CD14-positive monocyte (primary cell): ENCODE data around the gene AFF2. TPM values are rescaled to one million over a fixed set of nuclear protein-coding genes. Genes with fewer than 3 reads are reported as not detected.

Source experiments
- DNase-seq, 3 donors: peaks; one replicate each; pipeline ENCODE4 v3.0.0-alpha.2; 2011 to 2022
- H2AFZ ChIP-seq: 2 replicates; pipeline ENCODE4 v1.6.0; 2012; ENCODE audit warnings: mild to moderate bottlenecking, low read depth, low read length, inconsistent platforms; ENCODE audit not compliant: insufficient read depth, poor library complexity, severe bottlenecking
- H3K27ac ChIP-seq, 2 donors: 1 replicate in 1 of 2; 2 replicates in 1 of 2; pipeline ENCODE4 v1.5.1; 2012 to 2013; ENCODE audit warnings: low read length in 2 of 2, control low read depth in 1 of 2, inconsistent platforms in 1 of 2, low read depth in 1 of 2, mild to moderate bottlenecking in 1 of 2
- H3K27me3 ChIP-seq, 2 donors: one replicate each; pipeline versions ENCODE4 v1.6.0 to v1.6.1; 2011 to 2013; ENCODE audit warnings: low read length in 2 of 2; ENCODE audit not compliant: control insufficient read depth in 2 of 2, insufficient read depth in 2 of 2
- H3K36me3 ChIP-seq, 2 donors: replicated peaks in 1 of 2; 1 replicate in 1 of 2; 2 replicates in 1 of 2; pipeline versions ENCODE4 v1.5.1 to v1.6.1; 2012 to 2013; ENCODE audit warnings: low read length in 2 of 2, control low read depth in 1 of 2, inconsistent platforms in 1 of 2, mild to moderate bottlenecking in 1 of 2; ENCODE audit not compliant: insufficient read depth in 2 of 2, control insufficient read depth in 1 of 2
- H3K4me1 ChIP-seq, 2 donors: 1 replicate in 1 of 2; 2 replicates in 1 of 2; pipeline versions ENCODE4 v1.5.1 to v1.6.1; 2012 to 2013; ENCODE audit warnings: low read length in 2 of 2, control low read depth in 1 of 2, inconsistent platforms in 1 of 2, mild to moderate bottlenecking in 1 of 2, moderate library complexity in 1 of 2; ENCODE audit not compliant: insufficient read depth in 2 of 2, control insufficient read depth in 1 of 2
- H3K4me2 ChIP-seq: replicated peaks from 2 replicates; pipeline ENCODE3; 2012; ENCODE audit warnings: low read length, moderate library complexity, mild to moderate bottlenecking; ENCODE audit not compliant: poor library complexity, severe bottlenecking; ENCODE audit errors: extremely low read depth
- H3K4me3 ChIP-seq, 3 experiments: fragments of 200-600 bp in 1 of 3; sonication (generic) in 1 of 3; replicated peaks in 1 of 3; 1 replicate in 2 of 3; 2 replicates in 1 of 3; pipeline ENCODE4 v1.5.1; 2011 to 2013; ENCODE audit warnings: low read length in 3 of 3, mild to moderate bottlenecking in 3 of 3, control low read depth in 2 of 3, low read depth in 2 of 3, inconsistent platforms in 1 of 3, moderate library complexity in 1 of 3
- H3K79me2 ChIP-seq: 2 replicates; pipeline ENCODE4 v1.6.0; 2012; ENCODE audit warnings: mild to moderate bottlenecking, control low read depth, inconsistent platforms, low read length, moderate library complexity; ENCODE audit not compliant: insufficient read depth
- H3K9ac ChIP-seq: 2 replicates; pipeline ENCODE4 v1.6.0; 2017; ENCODE audit warnings: low read length, mild to moderate bottlenecking; ENCODE audit not compliant: insufficient read depth, poor library complexity, severe bottlenecking
- H3K9me3 ChIP-seq, 2 donors: replicated peaks in 1 of 2; 1 replicate in 1 of 2; 2 replicates in 1 of 2; pipeline versions ENCODE4 v1.5.1 to v1.6.1; 2012 to 2013; ENCODE audit warnings: low read length in 2 of 2, control low read depth in 1 of 2; ENCODE audit not compliant: control insufficient read depth in 1 of 2, insufficient read depth in 1 of 2
- H4K20me1 ChIP-seq: 2 replicates; pipeline ENCODE4 v1.6.0; 2012; ENCODE audit warnings: mild to moderate bottlenecking, low read length, control low read depth, moderate library complexity; ENCODE audit not compliant: insufficient read depth
- H3K27ac Mint-ChIP-seq, 7 donors: one replicate each; pipeline ENCODE4 v1.8.0; 2020; ENCODE audit warnings: mild to moderate bottlenecking in 7 of 7, mixed read lengths in 7 of 7, moderate library complexity in 6 of 7, inconsistent platforms in 2 of 7
- H3K27me3 Mint-ChIP-seq, 3 donors: one replicate each; pipeline ENCODE4 v1.8.0; 2021 to 2022; ENCODE audit warnings: low read depth in 3 of 3, mild to moderate bottlenecking in 3 of 3, mixed read lengths in 3 of 3, moderate library complexity in 3 of 3, inconsistent platforms in 1 of 3
- H3K36me3 Mint-ChIP-seq, 2 donors: one replicate each; pipeline ENCODE4 v1.8.0; 2020; ENCODE audit warnings: mixed read lengths in 2 of 2, inconsistent platforms in 1 of 2, mild to moderate bottlenecking in 1 of 2
- H3K4me1 Mint-ChIP-seq: one replicate; pipeline ENCODE4 v1.8.0; 2020; ENCODE audit warnings: mild to moderate bottlenecking, mixed read lengths
- H3K4me3 Mint-ChIP-seq, 2 donors: one replicate each; pipeline ENCODE4 v1.8.0; 2020; ENCODE audit warnings: mild to moderate bottlenecking in 2 of 2, mixed read lengths in 2 of 2, moderate library complexity in 1 of 2
- H3K9me3 Mint-ChIP-seq, 7 donors: one replicate each; pipeline ENCODE4 v1.8.0; 2020 to 2022; ENCODE audit warnings: mixed read lengths in 7 of 7, mild to moderate bottlenecking in 6 of 7, moderate library complexity in 6 of 7, inconsistent platforms in 2 of 7
- WGBS: methylation state at CpG from one replicate; pipeline ENCODE4 v1.1.5; 2013; ENCODE audit warnings: missing lambda C conversion rate; ENCODE audit not compliant: insufficient coverage; 5-methylcytosine and 5-hydroxymethylcytosine counted together
- intact Hi-C, 2 donors: fragments of 100-400 bp; cut with micrococcal nuclease; formaldehyde crosslinking; loops; one replicate each; pipeline versions ENCODE4 v1.15.0 to v1.15.1; 2023
- polyA plus RNA-seq, 3 donors: library from polyadenylated mRNA; depleted of rRNA in 1 of 3; unstranded in 2 of 3; stranded (reverse) in 1 of 3; fragments of 300-500 nt in 2 of 3; fragments of >200 nt in 1 of 3; fragmentation: Illumina TruSeq in 2 of 3; gene quantifications; 1 replicate in 2 of 3; 2 replicates in 1 of 3; pipeline ENCODE4 v1.2.3, GENCODE V29; 2012 to 2021
- TF ChIP-seq, protein P1 (sequence below): fragments of 200-600 bp; IDR thresholded peaks from one replicate; pipeline ENCODE4 v1.8.0; 2022; ENCODE audit warnings: antibody characterized with exemption, mild to moderate bottlenecking

Gene AFF2
- polyA plus RNA-seq, 3 donors, result 0.07 to 1.1 (median 0.70) TPM

DNA sequence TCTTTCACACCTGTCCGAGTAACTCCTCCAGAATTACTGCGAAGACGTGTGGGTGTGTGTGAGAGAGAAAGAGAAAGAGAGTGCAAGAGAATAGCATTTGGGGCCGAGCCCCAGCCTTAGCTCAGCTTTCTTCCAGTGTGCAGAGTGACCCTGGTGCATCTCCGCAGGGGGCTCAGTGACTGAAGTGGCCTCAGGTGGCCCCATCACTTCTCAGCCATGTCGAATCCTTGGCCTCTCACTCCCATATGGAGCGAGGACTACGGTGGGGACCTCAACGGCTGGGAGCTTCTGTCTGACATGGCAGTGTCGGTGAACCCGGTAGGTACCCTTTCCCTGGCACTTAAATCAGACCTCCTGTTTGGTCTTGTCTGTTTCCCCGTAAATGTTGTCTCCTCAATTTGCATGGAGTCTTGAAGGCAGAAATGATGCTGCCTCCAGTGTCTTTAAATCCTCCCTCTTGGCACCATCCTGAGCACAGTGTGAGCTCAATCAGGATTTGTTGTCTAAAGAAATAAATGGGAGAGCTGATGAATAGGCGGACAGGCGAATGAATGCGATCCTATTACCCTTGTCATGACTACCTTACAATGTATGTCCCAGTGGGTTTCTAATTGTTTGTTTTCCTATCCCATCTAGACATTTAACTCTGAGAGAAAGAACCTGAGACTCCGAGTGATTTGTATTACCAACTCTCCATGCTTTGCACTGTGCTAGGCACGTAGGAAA is 305.9 kb downstream of the AFF2 start:
- DNase-seq, result no peak
- Histone ChIP-seq H3K4me3 (no peak overlapping the region), H3K27me3 (no peaks in the 10 kb centered on the region), H3K9ac (no peak overlapping the region), H3K4me1 (peaks cover 0 to 4% of the 10 kb centered on the region in 2 donors), H3K4me2 (no peak overlapping the region), H4K20me1 (no peaks in the 10 kb centered on the region), H3K36me3 (no peaks in the 10 kb centered on the region), H3K27ac (no peak overlapping the region), H2AFZ (no peak overlapping the region), H3K79me2 (no peaks in the 10 kb centered on the region), H3K9me3 (no peaks in the 10 kb centered on the region)
- 83% methylated on average over 1 of the region's 17 CpGs for WGBS
- TF ChIP-seq, protein P1, sequence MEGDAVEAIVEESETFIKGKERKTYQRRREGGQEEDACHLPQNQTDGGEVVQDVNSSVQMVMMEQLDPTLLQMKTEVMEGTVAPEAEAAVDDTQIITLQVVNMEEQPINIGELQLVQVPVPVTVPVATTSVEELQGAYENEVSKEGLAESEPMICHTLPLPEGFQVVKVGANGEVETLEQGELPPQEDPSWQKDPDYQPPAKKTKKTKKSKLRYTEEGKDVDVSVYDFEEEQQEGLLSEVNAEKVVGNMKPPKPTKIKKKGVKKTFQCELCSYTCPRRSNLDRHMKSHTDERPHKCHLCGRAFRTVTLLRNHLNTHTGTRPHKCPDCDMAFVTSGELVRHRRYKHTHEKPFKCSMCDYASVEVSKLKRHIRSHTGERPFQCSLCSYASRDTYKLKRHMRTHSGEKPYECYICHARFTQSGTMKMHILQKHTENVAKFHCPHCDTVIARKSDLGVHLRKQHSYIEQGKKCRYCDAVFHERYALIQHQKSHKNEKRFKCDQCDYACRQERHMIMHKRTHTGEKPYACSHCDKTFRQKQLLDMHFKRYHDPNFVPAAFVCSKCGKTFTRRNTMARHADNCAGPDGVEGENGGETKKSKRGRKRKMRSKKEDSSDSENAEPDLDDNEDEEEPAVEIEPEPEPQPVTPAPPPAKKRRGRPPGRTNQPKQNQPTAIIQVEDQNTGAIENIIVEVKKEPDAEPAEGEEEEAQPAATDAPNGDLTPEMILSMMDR, result no peak
- Mint-ChIP-seq H3K27ac (no peak overlapping the region), H3K36me3 (no peaks in the 10 kb centered on the region), H3K4me1 (peaks cover 12% of the 10 kb centered on the region), H3K9me3 (peaks cover 0 to 2% (median 0%) of the 10 kb centered on the region in 7 donors), H3K27me3 (no peaks in the 10 kb centered on the region), H3K4me3 (no peak overlapping the region)
- intact Hi-C loops, result no loop called here

DNA sequence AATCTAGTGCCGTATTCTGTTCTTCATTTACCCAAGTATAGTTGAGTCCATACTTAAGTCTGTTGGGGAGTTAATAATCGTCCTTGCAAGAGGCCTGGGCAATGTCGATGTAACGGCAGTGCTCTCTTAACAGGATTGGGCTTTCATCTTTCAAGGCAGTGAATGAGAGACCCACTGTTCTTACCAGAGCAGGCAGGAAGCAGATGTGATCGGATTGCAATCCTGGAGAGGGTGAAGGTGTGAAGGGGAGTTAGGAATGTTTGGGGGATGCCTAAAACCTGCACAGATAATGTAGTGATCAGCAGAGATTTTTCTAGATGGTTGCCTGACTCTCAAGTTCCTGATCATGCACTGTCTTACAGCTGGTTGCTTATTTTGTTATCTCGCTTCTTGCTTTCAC is 308.4 kb downstream of the AFF2 start:
- Mint-ChIP-seq H3K27ac (no peak overlapping the region), H3K4me3 (no peak overlapping the region), H3K36me3 (no peaks in the 10 kb centered on the region), H3K9me3 (peaks cover 0 to 2% (median 0%) of the 10 kb centered on the region in 7 donors), H3K4me1 (peaks cover 12% of the 10 kb centered on the region), H3K27me3 (no peaks in the 10 kb centered on the region)
- intact Hi-C loops, result no loop called here
- WGBS, result no CpG with 5 or more reads among the region's 6 CpGs
- no peak overlapping the region for H3K27ac ChIP-seq
- no peak overlapping the region for H3K4me3 ChIP-seq
- no peak overlapping the region for H2AFZ ChIP-seq
- H3K4me2 ChIP-seq, result no peak overlapping the region
- no peaks in the 10 kb centered on the region for H3K9me3 ChIP-seq
- peaks cover 0 to 4% of the 10 kb centered on the region in 2 donors for H3K4me1 ChIP-seq
- H3K79me2 ChIP-seq, result no peaks in the 10 kb centered on the region
- H3K27me3 ChIP-seq, result no peaks in the 10 kb centered on the region
- no peak for DNase-seq
- no peak overlapping the region for H3K9ac ChIP-seq
- H4K20me1 ChIP-seq, result no peaks in the 10 kb centered on the region
- TF ChIP-seq, protein P1, result no peak
- no peaks in the 10 kb centered on the region for H3K36me3 ChIP-seq
